Nucleus accumbens (tissue), 56 donors: ENCODE results near the gene NOTCH2.

Experiments used
- DNase-seq, 56 donors: peaks; one replicate each; lab custom pipeline; 2025; lab: John Stamatoyannopoulos, UW

NOTCH2 gene

DNA sequence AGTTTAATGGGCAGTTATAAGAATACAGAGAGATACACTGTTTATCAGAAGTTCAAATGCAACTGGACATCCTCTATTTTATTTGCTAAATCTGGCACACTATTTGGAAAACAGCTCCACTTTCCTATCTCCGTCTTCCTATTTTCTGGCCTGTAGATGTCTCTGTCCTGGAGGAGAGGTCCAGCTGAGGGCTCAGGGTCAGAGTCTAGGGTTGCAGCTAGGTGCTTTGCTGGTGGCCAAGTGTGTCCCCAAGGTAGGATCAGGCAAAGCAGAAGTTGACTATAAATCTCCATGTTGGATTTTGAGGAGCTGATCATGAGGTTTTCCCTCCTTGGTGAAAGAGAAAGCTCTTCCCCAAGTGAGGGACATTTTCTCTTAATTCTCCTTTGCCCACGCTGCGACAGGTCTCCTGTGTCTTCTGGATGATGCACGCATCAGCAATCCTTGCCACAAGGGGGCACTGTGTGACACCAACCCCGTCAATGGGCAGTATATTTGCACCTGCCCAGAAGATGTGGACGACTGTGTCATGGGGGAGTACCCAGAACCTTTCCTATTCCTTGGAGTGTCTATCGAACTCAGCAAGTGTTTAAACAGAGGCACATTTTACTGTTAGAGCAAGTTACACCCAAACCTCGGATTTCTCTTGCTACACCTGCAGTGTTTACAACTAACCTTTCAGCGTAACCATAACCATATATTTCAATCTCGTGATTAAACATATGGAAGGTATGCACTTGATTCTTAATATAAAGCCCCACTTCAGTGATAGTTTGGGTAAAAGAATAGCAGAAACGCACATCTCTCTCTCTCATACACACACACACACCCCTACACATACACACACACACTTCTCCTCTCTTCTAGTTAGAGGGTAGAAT is 183.3 kb downstream of the NOTCH2 start:
- DNase-seq = peak in 4 of 56 donors; percentile 1 to 19 (median 6)

DNA sequence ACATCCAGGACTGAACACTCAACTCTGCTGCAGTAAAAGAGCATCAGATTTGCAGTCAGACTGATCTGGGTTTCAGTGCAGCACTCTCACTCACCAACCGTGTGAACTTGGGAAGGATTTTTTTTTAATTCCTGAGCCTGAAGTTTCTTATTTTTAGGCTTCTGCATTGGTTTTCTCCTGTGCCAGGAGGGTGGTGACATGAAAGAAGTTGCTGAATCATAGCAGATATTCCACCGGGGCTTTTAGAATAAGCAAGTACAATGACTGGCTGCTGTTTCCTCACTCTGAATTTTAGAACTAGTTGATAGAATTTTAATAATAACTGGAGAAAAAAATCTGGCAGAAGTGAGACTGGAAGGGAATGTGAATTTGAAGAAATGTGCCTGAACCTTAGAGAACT is 184.8 kb downstream of the NOTCH2 start:
- peak in 1 of 56 donors; percentile 1 for DNase-seq

GRCh38 chr1:119883826-119884225 is 185.6 kb downstream of the NOTCH2 start:
- DNase-seq = no peak

GRCh38 chr1:119882132-119883049 is 187.1 kb downstream of the NOTCH2 start:
- DNase-seq = no peak

GRCh38 chr1:119879510-119880434 is 189.7 kb downstream of the NOTCH2 start:
- peak in 10 of 56 donors; percentile 4 to 24 (median 10) for DNase-seq

DNA sequence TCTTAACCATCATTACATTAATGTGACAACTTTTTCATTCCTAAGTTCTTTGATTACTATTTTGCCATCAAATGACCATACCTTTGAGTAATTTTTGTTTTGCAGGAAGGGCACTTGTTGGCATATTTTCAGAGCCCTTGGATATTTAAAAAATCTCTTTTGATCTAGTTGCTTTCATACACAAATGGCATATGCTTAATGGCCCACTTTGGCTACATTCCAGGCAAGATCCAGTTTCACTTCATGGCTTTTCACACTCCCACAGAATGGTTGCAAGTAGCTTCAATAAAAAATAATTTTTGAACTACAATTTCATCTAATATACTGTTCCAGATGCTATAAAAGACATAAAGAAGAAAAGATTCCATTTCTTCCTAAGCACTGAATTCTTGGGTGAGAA is 191.3 kb downstream of the NOTCH2 start:
- DNase-seq = no peak

GRCh38 chr1:119874186-119874585 is 195.3 kb downstream of the NOTCH2 start:
- no peak for DNase-seq

DNA sequence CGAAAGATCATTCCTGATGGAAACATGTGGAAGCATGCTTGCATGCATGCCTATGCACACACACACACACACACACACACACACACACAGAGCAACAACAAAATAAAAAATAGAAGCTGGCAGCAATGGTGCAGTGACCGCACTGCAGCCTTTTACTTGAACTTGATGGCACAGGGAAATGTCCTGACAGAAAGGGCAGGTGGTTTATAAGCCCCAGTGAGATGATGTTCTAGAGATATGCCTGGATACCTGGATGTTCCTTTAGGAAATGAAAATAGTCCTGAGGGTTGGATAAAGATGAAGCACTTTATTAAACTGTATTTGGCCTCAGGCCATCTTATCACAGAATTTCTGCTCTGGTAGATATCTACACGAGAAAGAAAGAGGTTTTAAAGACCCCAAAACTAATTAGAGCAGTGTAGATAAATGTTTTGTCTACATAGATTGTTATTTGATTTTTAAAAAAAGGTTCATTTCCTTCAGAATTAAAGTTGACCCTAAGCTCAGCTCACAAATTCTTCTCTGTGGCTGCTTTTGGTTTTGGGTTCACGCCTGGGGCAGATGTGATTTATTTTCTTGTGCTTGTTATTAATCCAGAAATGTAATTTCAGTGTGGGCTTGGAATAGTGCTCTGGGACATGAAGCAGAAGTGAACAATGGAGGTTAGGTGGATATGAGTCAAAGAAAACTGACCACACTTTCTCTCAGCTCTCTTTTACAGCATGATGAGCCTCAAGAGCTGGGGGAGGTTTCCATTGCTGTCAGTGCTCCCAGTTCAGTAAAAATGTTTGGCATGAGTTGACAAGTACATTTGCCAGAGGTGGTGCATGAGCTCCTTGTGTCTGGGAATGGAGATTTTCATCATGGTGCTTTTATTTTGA is 196.1 kb downstream of the NOTCH2 start:
- no peak for DNase-seq

GRCh38 chr1:119871881-119872280 is 197.6 kb downstream of the NOTCH2 start:
- DNase-seq = no peak

GRCh38 chr1:119870917-119871596 is 198.4 kb downstream of the NOTCH2 start:
- DNase-seq = peak in 51 of 56 donors; percentile 3 to 86 (median 46)

GRCh38 chr1:119869995-119870394 is 199.5 kb downstream of the NOTCH2 start:
- no peak for DNase-seq

DNA sequence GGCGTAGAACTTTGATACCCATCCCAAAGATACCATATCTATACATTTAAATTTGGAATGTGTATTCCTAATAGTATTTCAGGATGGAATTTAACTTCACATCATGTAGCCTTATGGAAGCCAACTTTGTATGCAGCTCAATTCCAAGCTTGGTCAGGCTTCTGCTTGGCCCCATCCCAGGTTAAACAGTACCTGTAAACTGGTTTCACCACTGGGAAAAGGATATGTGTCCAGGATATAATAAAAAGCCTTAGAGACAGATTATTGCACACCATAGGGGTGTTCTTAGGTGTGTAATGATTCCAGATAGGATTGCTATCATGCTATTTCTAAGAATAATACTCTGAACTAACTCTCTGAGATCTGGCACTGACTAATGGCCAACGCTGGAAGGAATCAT is 201.3 kb downstream of the NOTCH2 start:
- no peak for DNase-seq

- DNase-seq = no peak
Observed at GRCh38 chr1:119866451-119866850, 203.0 kb downstream of the NOTCH2 start.

- no peak for DNase-seq
Observed at GRCh38 chr1:119865627-119866026, 203.8 kb downstream of the NOTCH2 start.

GRCh38 chr1:119862276-119862675 is 207.2 kb downstream of the NOTCH2 start:
- no peak for DNase-seq
